GM21717 (cell line): ENCODE data around the gene PLA2G6.

Source experiments
- ATAC-seq: cut with Tn5 transposase; IDR thresholded peaks from one replicate; pipeline ENCODE4 v1.9.1; 2021; ENCODE audit warnings: mild to moderate bottlenecking, moderate library complexity; ENCODE audit not compliant: unreplicated experiment

Gene PLA2G6

DNA sequence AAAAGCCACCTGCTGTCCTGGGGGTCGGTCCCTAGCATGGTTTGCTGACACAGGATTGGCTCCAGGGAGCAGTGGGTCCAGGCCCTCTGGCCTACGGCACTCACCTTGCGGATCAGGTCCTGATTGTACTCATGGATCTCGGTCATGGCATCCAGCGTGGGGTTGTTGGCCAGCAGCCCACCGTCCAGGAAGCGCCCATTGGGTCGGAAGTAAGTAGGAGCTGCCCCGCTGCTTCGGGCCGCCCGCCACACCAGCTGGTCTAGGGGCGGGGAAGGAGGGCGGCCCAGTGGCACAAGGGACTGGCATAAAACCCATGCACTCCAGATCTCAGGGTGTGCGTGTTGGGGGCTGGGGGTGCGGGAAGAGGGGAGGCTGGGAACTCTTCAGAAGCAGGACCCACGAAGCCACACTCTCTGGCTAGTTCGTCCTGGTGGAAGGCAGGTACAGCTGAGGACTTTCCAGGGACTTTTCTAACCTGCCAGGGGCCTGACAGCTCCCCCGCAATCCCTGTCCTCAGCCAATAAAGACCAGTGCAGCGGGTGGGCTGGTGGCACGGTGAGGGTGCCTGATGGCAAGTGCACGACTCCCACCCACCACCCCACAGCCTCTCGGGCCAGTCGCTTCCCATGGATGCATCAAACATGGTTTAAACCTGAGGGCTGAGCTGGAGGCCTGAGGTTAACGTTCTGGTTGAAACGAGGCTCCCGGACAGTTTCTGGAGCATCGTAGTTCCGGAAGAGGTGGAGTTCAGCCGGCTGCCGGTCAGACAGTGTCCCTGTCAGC, 66.0 kb downstream of the PLA2G6 start:
- ATAC-seq: no peak

DNA sequence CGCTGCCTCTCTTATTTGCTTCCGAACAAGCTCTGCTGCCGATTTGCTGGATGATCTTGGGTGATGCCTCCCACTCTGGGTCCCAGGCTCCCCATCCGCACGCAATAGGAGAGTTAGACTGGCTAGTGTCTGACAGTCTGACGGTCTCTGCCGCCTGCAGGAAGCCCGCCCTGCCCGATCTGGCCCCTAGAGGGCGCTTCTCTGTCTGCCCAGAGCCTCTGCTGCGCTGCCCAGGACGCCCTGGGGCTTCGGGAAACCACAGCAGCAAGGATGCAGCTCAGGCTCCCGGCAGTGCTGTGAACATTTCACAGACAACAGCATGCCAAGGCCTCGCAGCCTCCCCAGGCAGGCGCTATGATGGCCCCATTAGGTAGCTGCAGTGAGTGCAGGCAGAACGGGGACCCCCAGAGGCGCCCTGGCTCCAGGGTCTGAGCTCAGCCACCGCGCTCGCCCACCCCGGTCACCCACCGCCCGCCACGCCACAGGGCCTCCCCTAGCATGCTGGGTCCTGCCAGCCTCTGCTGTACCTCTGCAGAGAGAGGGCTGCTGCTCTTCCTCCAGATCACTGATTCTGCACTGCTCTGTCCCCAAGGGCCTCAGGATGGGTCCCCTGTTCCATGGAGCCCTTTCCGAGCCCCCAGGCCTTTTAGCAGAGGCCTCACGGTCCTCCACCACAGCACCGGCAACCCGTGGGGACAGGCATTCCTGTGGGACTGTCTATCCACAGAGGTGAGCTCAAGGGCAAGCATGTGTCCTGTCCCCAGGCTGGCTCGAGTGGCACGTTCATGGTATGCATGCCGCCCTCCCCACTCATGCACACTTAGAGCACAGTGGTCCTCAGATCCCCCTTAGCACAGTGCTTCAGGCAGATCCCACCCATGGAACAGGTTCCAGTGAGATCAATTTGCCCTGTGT, 66.9 kb downstream of the PLA2G6 start:
- no peak for ATAC-seq

DNA sequence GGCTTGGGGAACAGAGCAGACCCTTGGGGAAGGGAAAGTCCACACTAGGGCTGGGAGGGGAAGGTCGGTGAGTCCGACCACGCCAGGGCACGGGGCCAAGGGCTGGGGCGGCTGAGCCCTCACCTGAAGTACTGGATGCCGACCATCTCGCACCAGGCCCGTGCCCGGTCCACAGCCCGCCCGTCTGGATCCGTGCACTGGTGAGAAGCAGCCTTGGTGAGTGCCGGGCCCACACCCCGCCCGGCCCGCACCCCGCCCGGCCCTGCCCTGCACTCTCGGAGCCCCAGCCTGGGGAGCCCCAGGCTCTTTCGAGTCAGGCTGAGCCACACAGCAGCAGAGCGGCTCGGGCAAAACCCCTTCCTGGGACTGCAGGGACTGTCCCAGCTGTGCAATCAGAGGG, 69.2 kb downstream of the PLA2G6 start:
- ATAC-seq: no peak

DNA sequence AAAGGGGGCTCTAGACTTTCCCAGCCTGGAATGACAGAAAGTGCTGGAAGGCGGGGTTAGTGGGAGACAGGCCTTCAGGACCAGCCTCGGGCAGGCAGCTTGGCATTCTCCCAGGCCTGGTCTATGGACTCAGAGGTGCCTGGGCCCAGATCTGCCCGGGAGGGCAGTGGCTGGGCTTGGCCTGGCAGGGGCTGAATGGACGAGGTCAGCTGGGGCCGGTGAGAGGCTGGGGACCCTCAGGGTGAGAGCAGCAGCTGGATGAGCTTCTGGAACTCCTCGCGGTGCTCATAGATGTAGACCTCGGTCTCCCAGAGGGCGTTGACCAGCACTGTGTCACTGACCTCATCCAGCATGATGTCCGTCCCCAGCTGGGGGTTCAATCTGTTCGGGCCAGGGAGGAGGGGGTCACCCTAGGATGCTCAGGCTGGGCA, 69.7 kb downstream of the PLA2G6 start:
- no peak for ATAC-seq

DNA sequence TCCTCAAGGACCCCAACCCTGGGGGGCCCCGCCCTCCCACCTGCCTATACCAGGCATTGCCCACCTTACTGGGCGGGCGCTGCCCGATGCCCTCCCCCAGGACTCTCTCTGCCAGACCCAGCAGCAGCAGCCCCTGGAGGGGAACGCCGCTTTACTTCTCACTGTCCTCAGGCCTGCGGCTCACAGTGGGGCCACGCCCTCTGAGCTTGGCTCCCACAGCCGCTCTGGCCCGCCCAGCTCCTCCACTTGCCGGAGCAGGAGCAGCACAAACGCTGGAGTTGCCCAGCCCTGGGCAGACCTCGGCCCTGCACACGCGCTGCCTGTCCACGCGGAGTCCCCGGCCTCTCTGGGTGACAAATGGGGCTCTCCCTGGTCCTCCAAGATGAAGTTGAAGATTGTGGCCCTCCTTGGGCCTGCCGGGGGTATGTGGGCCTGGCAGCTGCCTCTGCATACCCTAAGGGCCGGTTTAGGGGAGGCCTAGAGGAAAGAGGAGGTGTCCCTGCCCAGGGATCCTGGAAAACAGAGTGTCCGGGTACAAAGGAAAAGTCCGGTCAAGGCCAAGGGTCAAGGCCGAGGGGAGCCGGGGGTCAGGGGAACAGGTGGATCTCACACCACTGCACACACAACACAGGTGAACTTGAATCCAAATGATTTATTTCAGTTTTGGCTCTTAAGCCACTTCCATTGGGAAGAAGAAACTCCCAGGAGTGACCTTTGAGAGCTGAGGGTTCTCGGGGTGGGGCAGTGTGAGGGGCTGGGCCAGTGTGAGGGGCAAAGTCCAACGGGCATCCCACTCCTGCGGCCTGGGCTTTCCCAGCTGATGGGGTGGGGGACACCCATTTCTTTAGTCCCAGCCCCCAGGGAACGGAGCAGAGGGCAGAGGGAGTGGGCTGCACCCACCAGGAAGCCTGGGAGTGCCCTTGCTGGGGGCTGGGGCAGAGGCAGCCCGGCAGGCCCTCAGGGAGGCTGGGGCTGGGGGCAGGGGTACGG, 70.5 kb downstream of the PLA2G6 start:
- ATAC-seq: no peak

DNA sequence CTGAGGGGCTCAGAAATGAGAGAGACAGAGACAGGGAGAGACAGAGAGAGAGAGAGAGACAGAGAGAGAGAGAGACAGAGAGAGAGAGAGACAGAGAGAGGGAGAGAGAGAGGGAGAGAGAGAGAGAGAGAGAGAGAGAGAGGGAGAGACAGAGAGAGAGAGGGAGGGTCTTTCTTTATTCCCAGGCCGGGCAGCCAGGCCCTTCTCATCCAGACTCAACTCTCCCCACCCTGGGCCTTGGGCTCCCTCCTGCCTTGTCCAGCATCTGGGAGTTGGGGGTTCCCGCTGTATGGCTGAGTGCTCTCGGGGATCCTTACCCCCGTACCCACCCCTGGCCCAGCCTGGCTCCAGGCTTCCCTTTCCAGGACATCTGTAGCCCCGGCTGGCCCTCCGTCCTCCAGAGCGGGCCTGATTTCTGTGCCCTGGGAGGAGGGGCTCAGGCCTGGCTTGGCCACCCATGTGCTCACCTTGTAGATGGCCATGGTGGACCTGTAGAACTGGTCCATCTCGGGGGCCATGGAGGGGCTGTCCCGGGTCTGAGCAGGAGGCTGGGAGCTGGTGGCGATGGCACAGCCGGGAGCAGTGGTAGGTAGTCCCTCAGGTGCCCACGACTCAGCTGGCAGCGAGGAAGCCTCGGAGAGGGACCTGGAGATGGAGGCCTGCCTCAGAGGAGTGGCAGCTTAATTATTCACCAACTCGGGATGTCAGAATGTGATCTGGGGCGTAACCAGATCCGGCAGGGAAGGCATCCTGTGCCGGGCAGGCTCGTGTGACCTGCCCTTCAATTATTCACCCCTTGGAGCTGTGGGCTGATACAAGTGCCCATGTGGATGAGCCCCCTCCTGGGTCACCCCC, 71.4 kb downstream of the PLA2G6 start, which contains the start of gene BAIAP2L2:
TSS of gene BAIAP2L2 (minus strand) at position 677 of the 855 bp plus-strand sequence. CDS start at position 518, 159 bp downstream.
- ATAC-seq: no peak

DNA sequence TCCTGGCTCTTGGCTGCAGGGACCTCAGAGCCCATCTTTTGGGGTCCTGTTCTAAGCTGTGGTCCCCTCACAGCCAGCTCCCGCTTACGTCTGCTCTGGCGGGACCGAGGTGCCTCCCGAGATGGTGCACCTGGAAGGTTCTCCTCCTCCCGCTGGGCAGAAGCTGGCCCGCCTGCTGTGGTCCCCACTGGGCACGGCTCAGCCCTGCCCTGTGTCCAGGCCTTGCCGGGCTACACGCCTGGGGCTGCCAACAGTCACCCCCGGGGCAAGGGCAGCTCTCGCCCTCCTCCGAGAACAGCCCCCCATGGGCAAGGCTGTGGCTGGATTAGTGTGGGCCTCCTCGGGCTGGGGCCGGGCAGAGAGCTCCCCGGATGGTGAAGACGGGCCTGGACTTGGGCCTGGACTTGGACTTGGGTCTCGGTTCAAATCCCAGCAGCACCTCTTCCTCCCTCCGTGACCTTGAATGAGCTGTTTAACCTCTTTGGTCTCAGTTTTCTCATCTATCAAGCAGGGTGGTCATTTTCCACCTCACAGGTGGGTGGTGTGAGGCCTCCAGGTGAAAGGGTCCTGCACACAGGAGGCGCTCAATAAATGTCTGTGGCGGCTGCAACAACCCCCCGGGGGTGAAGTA, 72.1 kb downstream of the PLA2G6 start:
- no peak for ATAC-seq

DNA sequence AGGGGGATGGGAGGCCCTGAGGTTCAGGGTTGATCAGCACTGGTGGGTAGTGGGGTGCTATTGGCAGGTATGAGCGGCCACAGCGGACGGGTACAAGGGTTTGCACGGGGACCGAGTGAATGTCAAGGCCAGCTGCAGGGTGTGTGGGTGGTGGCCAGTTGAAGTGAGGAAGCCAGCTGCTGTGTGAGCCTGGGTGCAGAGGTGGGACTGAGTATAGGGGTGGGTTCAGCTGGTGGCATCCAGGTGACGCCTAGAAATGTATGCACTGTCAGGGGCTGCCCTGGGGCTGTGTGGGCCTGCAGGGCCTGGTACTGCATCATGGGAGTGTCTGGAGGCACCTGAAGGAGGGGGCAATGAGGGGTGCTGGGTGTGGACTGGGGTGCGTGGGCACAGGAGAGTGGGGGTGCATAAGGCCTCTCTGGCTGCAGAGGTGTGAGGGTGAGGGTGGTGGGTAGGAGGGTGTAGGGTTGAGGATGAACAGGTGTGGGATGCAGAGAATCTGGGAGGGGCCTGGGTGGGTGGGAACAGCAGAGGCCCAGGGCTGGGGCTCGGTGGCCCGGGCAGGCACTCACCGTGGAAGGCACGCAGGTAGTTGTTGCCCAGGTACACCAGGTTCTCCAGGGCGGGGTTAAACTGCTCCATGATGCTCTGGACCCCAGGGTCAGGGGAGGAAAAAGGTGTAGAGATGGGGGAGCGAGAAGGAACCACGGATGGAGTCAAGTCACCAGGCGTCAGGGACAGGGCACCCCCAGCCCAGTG, 72.9 kb downstream of the PLA2G6 start:
- no peak for ATAC-seq

DNA sequence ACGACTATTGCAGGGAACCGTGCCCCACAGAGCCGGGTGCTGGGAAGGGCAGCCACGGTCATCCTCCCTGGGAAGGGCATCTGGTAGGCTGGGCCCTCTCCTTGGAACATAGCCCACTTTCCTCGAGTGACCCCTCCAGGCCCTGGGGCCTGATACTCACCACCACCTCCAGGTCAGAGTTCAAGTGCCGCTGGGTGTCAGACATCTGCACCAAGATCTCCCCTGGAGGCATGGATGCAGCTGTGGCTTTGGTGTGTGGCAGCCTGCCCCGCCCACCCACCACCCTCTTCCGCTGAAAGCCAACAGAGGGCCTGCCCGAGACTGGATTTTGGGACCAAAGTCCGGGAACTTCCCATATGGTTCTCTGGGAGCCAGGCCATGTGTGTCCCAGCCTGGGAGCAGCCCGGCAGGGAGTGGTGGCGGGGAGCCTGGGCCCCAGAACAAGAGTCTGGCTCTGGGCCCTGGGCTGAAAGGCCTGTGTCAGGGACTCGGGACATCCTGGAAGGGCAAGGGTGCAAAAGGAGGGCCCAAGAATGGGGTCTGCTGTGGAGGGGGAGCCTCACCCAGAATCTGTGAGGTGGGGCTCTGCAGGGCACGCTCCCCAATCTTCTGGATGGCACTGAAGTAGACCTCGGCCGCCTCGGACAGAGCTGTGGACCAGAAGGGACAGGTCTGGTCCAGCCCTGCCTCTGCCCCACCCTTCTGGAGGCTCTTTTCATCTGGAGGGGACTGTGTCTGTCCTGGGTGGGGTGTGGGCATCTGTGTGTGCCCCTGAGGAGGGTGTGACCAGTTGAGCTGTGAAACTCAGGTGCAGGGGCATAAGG, 73.7 kb downstream of the PLA2G6 start:
- no peak for ATAC-seq

DNA sequence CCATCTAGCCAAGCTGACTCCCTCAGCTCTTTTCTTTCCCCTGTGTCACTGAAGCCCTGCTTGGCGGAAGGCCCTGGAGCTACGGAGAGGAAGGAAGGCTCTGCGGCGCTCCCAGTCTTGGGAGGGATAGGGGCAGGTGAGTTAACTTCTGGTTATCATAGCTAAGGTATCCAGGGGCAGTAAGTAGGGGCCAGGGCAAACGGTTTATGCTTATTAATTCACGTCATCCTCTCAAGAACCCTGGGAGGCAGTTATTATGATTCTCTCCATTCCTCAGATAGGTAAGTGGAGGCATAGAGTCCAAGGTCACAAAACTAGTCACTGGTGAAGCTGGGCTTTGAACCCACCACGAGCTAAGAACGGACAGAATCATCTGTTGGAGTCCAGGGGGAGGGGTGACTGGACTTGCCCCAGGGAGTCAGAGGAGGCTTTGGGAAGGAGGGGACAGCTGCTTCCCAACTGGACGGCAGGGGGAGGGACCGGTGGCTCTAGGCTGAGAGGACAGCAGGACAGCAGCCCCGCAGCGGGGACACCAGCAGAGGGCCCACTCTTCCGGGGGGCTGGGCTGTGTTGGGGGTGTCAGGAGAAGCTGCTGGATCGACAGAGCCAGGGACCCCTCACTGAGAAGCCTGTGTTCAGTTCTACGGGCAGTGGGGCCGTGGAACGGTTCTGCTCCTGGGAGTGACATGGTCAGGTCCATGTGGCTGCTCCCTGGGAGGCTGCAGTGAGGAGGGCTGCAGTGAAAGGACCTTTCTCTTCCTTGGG, 74.6 kb downstream of the PLA2G6 start:
- ATAC-seq: no peak

DNA sequence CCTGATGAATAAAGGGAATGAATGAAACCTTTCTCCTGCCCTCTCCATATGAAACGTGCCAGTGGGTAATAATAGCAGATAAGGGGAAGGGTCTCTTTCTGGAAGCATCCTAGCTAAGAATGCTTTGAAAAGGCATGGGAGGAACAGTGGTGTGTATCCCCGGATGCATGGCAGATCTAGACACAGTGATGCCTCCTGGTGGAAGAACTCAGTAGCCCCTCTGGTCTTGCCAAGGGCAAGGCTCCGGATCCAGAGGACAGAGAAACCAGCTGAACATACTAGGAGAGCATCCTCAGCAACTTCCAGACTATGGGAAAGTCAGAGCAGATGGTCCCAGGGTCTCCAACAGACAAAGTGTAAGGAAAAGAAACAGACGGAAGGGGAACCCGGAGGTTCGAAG, 77.5 kb downstream of the PLA2G6 start:
- ATAC-seq: no peak

DNA sequence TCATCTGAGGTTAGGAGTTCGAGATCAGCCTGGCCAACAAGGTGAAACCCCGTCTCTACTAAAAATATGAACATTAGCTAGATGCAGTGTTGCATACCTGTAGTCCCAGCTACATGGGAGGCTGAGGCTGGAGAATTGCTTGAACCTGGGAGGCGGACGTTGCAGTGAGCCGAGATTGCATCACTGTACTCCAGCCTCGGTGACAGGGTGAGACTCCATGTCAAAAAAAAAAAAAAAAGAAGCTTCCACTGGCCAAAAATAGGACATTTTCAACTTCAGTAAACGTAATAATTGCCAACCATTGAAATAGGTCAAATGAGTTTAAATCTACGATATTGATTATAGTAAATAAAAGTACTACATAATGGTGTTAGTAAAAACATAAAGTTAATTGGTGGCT, 78.0 kb downstream of the PLA2G6 start:
- ATAC-seq: no peak

DNA sequence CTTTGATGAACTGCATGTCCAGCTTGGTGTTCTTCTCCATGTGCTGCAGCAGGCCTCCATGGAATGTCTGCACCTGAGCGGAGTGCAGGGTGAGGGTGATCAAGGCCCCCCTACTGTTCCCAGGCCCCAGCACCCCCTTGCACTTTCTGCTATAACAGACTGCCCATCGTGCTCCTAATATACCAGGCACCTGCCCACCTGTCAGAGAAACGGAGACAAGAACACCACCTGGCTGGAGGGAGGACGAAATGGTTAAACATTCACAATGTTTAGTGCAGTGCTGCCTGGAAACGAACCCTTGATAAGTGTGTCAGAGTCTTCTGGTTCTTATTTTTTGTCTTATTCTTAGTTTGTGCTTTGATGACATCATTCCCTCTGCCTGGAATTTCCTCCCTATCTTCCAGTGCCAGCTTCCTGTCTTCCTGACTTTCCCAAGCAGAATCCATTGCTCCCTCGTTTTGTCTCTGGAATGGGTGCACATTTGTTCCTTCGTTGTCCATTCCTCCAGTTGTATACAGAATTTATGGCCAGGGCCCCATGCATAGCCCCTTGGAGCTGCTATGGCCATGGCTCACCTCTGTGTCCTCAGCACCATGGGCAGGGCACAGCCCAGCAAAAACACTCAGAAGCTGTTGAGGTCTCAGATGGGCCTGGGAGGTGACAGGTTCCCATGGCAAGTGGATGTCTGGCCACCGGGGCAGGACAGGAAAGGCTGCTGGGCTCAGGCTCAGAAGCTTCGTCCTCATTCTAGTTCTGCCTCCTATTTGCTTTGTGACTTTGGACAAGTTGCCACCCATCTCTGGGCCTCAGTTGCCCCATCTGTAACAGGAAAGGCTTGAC, 83.0 kb downstream of the PLA2G6 start:
- no peak for ATAC-seq

DNA sequence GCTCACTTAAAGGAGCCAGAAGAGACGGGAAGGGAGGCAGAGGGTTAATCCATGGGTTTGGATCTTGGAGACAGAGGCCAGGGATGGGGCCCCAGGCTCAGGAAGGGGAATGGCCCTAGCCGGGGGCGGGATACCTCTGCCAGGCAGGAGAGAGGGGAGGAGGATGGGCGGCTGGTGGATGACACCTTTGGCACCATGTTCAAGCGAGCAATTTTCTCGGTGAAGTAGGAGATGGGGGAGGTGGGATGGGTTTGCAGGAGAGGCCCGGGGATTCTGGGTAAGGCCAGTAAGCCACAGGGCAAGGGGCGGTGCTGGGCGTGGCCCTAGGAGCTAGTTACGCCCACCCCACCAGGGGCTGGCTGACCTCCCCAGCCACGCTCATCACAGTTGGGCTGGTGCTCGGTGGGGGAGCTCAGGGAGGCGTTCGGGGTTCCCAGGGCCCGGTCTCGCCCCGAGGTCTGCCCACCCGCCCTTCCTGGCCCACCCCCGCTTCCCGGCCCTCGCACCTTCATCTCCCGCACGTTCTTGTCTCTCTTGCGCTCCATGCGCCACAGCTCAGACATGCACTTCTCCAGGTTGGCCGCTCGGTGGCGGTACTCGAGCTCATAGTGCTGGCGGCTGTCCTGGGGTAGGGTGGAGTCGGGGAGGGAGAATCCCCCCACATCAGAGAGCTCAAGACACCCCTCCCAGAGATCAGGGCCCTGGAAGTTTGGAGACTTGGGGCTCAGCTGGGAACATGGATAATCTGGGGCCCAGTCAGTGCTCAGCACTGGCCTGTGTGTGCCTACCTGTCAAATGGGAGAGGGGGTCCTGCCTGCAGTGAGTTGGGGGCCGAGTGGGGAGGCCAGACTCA, 83.8 kb downstream of the PLA2G6 start:
- no peak for ATAC-seq

DNA sequence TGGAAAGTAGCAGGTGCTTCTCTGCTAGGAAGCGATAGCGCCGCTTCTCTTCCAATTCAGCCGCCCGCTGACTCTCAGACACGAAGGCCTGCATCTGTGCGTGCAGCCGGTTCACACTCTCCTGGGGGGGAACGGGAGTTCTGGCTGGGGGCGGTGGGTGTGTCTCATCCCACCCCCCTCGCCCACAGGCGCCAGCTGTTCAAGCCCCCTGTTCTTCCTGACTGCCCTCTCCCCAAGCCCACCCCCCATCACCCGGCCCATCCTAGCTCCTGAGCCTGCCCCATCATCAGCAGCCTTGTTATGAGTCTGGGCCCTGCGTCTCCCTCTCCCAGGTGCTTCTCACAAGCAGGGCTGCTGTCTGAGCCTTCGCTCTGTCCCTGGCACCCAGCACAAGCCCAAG, 84.6 kb downstream of the PLA2G6 start:
- ATAC-seq: no peak
